GM19035 (cell line): ENCODE measurements around the gene LEO1.

ENCODE experiments used
- ATAC-seq: cut with Tn5 transposase; IDR thresholded peaks from one replicate; pipeline ENCODE4 v1.9.1; 2021; ENCODE audit not compliant: unreplicated experiment

Gene LEO1

GRCh38 chr15:51932161-51932560, 39.4 kb downstream of the LEO1 start:
- ATAC-seq = no peak

GRCh38 chr15:51931638-51932037, 39.9 kb downstream of the LEO1 start:
- no peak for ATAC-seq

GRCh38 chr15:51931016-51931415, 40.6 kb downstream of the LEO1 start:
- no peak for ATAC-seq

- no peak for ATAC-seq
Observed at GRCh38 chr15:51926809-51927208, 44.8 kb downstream of the LEO1 start.

- no peak for ATAC-seq
Observed at GRCh38 chr15:51924156-51925068, 47.2 kb downstream of the LEO1 start.

- ATAC-seq = no peak
Observed at GRCh38 chr15:51917493-51917892, 54.1 kb downstream of the LEO1 start.

- ATAC-seq = no peak
Observed at GRCh38 chr15:51912528-51912927, 59.0 kb downstream of the LEO1 start.

GRCh38 chr15:51909584-51909983, 62.0 kb downstream of the LEO1 start:
- ATAC-seq = no peak

GRCh38 chr15:51908316-51908715, 63.3 kb downstream of the LEO1 start:
- no peak for ATAC-seq

- ATAC-seq = no peak
Observed at GRCh38 chr15:51907136-51907862, 64.3 kb downstream of the LEO1 start.

- ATAC-seq = no peak
Observed at GRCh38 chr15:51904931-51905330, 66.6 kb downstream of the LEO1 start.

GRCh38 chr15:51904421-51904820, 67.2 kb downstream of the LEO1 start:
- ATAC-seq = no peak

GRCh38 chr15:51889486-51889885, 82.1 kb downstream of the LEO1 start:
- no peak for ATAC-seq

- no peak for ATAC-seq
Observed at GRCh38 chr15:51888593-51889195, 82.9 kb downstream of the LEO1 start.
